Panc1 (cell line): ENCODE data around the gene CCDC51. TPM values are rescaled to one million over a fixed set of nuclear protein-coding genes. Genes with fewer than 3 reads are reported as not detected.

Experiments
- ATAC-seq: fragments of 200-7000 bp; cut with Tn5 transposase; 2 replicates; pipeline ENCODE4 v1.9.1; 2020; ENCODE audit warnings: mild to moderate bottlenecking, moderate library complexity
- BruUV-seq: library from RNA; stranded (reverse); fragments of 400-500 nt; replicated peaks from 2 replicates; lab custom pipeline; 2021; lab: Mats Ljungman, UMichigan
- CTCF ChIA-PET: fragments of 300-600 bp; sonication (Branson Sonifier 250); formaldehyde crosslinking; loops from one replicate; lab custom pipeline; 2022; ENCODE audit warnings: antibody characterized with exemption; lab: Charles Lee
- POLR2A ChIA-PET: fragments of 300-600 bp; sonication (Branson Sonifier 250); formaldehyde crosslinking; loops from one replicate; lab custom pipeline; 2022; ENCODE audit warnings: antibody characterized with exemption; lab: Charles Lee
- DNase-seq: peaks from one replicate; pipeline ENCODE4 v3.0.0-alpha.2; 2010; ENCODE audit warnings: low read depth, low spot score
- H3K27ac ChIP-seq: 2 replicates; pipeline ENCODE4 v1.5.1; 2011; ENCODE audit warnings: mild to moderate bottlenecking, low read length, inconsistent platforms
- H3K27me3 ChIP-seq: fragments of 200-500 bp; sonication (Bioruptor generic); 2 replicates; pipeline ENCODE4 v1.6.0; 2014; ENCODE audit warnings: low read length, inconsistent platforms; ENCODE audit not compliant: control insufficient read depth, insufficient read depth
- H3K36me3 ChIP-seq: fragments of 200-500 bp; sonication (Bioruptor generic); 2 replicates; pipeline ENCODE4 v1.5.1; 2014; ENCODE audit warnings: inconsistent platforms, mild to moderate bottlenecking, low read length, moderate library complexity; ENCODE audit not compliant: control insufficient read depth, insufficient read depth
- H3K4me1 ChIP-seq: 2 replicates; pipeline ENCODE4 v1.5.1; 2011; ENCODE audit warnings: inconsistent platforms, mild to moderate bottlenecking, low read length, moderate library complexity; ENCODE audit not compliant: control insufficient read depth, insufficient read depth
- H3K4me3 ChIP-seq, 2 experiments: 2 replicates each; pipeline ENCODE4 v1.5.1; 2011 to 2012; ENCODE audit warnings: low read depth in 2 of 2, low read length in 2 of 2, mild to moderate bottlenecking in 2 of 2, inconsistent platforms in 1 of 2, moderate library complexity in 1 of 2
- H3K9me3 ChIP-seq: fragments of 200-500 bp; sonication (Bioruptor generic); 2 replicates; pipeline ENCODE4 v1.5.1; 2014; ENCODE audit warnings: low read depth, mild to moderate bottlenecking, inconsistent platforms, low read length, moderate library complexity; ENCODE audit not compliant: control insufficient read depth, insufficient read depth
- POLR2AphosphoS5 ChIP-seq: IDR thresholded peaks from 2 replicates; pipeline ENCODE4 v1.6.1; 2012; ENCODE audit warnings: mild to moderate bottlenecking, low read depth, low read length, moderate library complexity
- REST ChIP-seq, 2 experiments: IDR thresholded peaks; 2 replicates each; pipeline ENCODE4 v1.6.1; 2011 to 2012; ENCODE audit warnings: low read depth in 2 of 2, control low read depth in 1 of 2, low read length in 1 of 2, mild to moderate bottlenecking in 1 of 2, moderate library complexity in 1 of 2; ENCODE audit not compliant: insufficient read depth in 1 of 2
- SIN3A ChIP-seq: IDR thresholded peaks from 2 replicates; pipeline ENCODE4 v1.6.1; 2012; ENCODE audit warnings: low read depth, mild to moderate bottlenecking, low read length, moderate library complexity, borderline replicate concordance; ENCODE audit not compliant: insufficient read depth
- TCF7L2 ChIP-seq: IDR thresholded peaks from 2 replicates; pipeline ENCODE4 v1.6.1; 2011; ENCODE audit warnings: mild to moderate bottlenecking, low read depth, low read length, inconsistent platforms
- in situ Hi-C: cut with HindIII; loops from 2 replicates; pipeline ENCODE4 v1.10.0; 2016; ENCODE audit warnings: low sequenced_read_pairs, low pct_unique_long_range_greater_than_20kb
- intact Hi-C: fragments of 100-400 bp; cut with micrococcal nuclease; formaldehyde crosslinking; loops from one replicate; pipeline ENCODE4 v1.10.0; 2022; ENCODE audit not compliant: unreplicated experiment
- total RNA-seq: library from RNA; stranded (reverse); gene quantifications from one replicate; pipeline ENCODE4 v1.2.1, GENCODE V29; 2021; ENCODE audit not compliant: unreplicated experiment
- TF ChIP-seq, protein P1 (sequence below): fragments of 450-650 bp; IDR thresholded peaks from 2 replicates; pipeline ENCODE4 v1.5.1; 2017; ENCODE audit warnings: mild to moderate bottlenecking

The CCDC51 gene
- total RNA-seq, 1 experiment from 2014 or later, result 11.9 TPM

- ATAC-seq (no peak), DNase-seq (no peak)
- TF ChIP-seq REST (IDR thresholded peaks at IDR 0.05; ENCODE audit: insufficient read depth in 1 of 2, low read depth in 2 of 2, low read length in 1 of 2) (no peak), SIN3A (no peak), TCF7L2 (no peak), POLR2AphosphoS5 (no peak)
- TF ChIP-seq, protein P1, sequence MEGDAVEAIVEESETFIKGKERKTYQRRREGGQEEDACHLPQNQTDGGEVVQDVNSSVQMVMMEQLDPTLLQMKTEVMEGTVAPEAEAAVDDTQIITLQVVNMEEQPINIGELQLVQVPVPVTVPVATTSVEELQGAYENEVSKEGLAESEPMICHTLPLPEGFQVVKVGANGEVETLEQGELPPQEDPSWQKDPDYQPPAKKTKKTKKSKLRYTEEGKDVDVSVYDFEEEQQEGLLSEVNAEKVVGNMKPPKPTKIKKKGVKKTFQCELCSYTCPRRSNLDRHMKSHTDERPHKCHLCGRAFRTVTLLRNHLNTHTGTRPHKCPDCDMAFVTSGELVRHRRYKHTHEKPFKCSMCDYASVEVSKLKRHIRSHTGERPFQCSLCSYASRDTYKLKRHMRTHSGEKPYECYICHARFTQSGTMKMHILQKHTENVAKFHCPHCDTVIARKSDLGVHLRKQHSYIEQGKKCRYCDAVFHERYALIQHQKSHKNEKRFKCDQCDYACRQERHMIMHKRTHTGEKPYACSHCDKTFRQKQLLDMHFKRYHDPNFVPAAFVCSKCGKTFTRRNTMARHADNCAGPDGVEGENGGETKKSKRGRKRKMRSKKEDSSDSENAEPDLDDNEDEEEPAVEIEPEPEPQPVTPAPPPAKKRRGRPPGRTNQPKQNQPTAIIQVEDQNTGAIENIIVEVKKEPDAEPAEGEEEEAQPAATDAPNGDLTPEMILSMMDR, result no peak
- no TSS peak for BruUV-seq
- ChIA-PET POLR2A (interaction anchor here (1.1 kb wide), 1 partner anchor 17 kb away, joined by 6 read pairs; no protein-coding TSS in a partner anchor), CTCF (no interaction called here)
- Histone ChIP-seq H3K27me3 (no peaks in the 10 kb centered on the region), H3K4me1 (no peaks in the 10 kb centered on the region), H3K36me3 (peaks cover 6% of the 10 kb centered on the region), H3K9me3 (no peaks in the 10 kb centered on the region), H3K4me3 (no peak overlapping the region), H3K27ac (no peak overlapping the region)
- intact Hi-C loops, result no loop called here
- in situ Hi-C loops, result no loop called here
These were observed 16.5 kb upstream of the CCDC51 start for GRCh38 chr3:48456456-48456855.

DNA sequence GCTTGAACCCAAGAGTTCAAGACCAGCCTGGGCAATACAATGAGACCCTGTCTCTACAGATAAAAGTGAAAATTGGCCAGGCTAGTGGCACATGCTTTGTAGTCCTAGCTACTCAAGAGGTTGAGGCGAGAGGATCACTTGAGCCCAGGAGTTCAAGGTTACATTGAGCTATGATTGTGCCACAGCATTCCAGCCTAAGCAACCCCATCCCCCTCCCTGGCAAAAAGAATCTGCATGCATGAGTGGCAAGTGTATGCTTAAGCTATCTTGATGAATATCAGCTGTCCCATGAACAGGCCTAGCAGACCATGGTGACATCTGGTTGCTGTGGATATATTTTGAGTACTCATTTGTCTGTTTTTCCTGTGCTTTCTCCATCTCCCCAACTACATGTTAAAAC, 11.4 kb upstream of the CCDC51 start:
- H3K36me3 ChIP-seq, result peaks cover 4% of the 10 kb centered on the region
- no peaks in the 10 kb centered on the region for H3K9me3 ChIP-seq
- no TSS peak for BruUV-seq
- POLR2A ChIA-PET, result no interaction called here
- TF ChIP-seq REST (IDR thresholded peaks at IDR 0.05; ENCODE audit: insufficient read depth in 1 of 2, low read depth in 2 of 2, low read length in 1 of 2) (no peak), TCF7L2 (no peak), SIN3A (no peak)
- TF ChIP-seq, protein P1, result no peak
- H3K4me1 ChIP-seq, result peaks cover 6% of the 10 kb centered on the region; the same call in 1 of the 2 replicates
- DNase-seq, result no peak
- H3K27me3 ChIP-seq, result no peaks in the 10 kb centered on the region
- ATAC-seq, result no peak
- CTCF ChIA-PET, result no interaction called here
- no peak overlapping the region for H3K27ac ChIP-seq
- in situ Hi-C loops, result no loop called here
- H3K4me3 ChIP-seq, result no peak overlapping the region
- intact Hi-C loops, result no loop called here
